HFFc6 (cell line): ENCODE measurements around the gene SNRNP48. TPM values are rescaled to one million over a fixed set of nuclear protein-coding genes. Genes with fewer than 3 reads are reported as not detected.

Experiments
- DNase-seq: peaks from one replicate; pipeline ENCODE4 v3.0.0-alpha.2; 2018
- H3K27ac Mint-ChIP-seq: 2 replicates; pipeline ENCODE4 v1.8.0; 2020; ENCODE audit warnings: mild to moderate bottlenecking, mixed read lengths
- H3K27me3 Mint-ChIP-seq: 2 replicates; pipeline ENCODE4 v1.8.0; 2021; ENCODE audit warnings: mild to moderate bottlenecking, moderate library complexity, mixed read lengths; ENCODE audit not compliant: insufficient read depth
- H3K36me3 Mint-ChIP-seq: 2 replicates; pipeline ENCODE4 v1.8.0; 2021; ENCODE audit warnings: low read depth, mixed read lengths
- H3K4me1 Mint-ChIP-seq: 2 replicates; pipeline ENCODE4 v1.8.0; 2020; ENCODE audit warnings: low read depth, mixed read lengths
- H3K4me3 Mint-ChIP-seq: 2 replicates; pipeline ENCODE4 v1.8.0; 2020; ENCODE audit warnings: mild to moderate bottlenecking, moderate library complexity, mixed read lengths
- H3K9me3 Mint-ChIP-seq: 2 replicates; pipeline ENCODE4 v1.8.0; 2020; ENCODE audit warnings: mild to moderate bottlenecking, mixed read lengths
- CTCF ChIP-seq: fragments of 200-600 bp; sonication (generic); IDR thresholded peaks from 2 replicates; pipeline ENCODE4 v1.5.0; 2021; ENCODE audit warnings: antibody characterized with exemption, mild to moderate bottlenecking
- long read RNA-seq: library from polyadenylated mRNA; unstranded; transcript quantifications from one replicate; pipeline ENCODE4 v2.0.0, GENCODE V29; 2019
- total RNA-seq, 6 experiments: library from RNA; stranded (reverse); fragmentation: NEBNext Ultra II Directional; extraction: Animal tissue kit (Norgen Biotek cat#: 25700); gene quantifications; 2 replicates in 1 of 6; 3 replicates in 5 of 6; pipeline ENCODE4 v1.2.3, GENCODE V29; 2021

Gene SNRNP48
- 10 to 100 TPM in 5 of 6 experiments, 1 to 10 TPM in 1; 9.7 to 12.9 (median 11.9) TPM for total RNA-seq
- long read RNA-seq, full-length matches to known transcripts: 2 of 11 reads
- long read RNA-seq, partial matches to known transcripts: 3 of 11 reads
- long read RNA-seq, other reads (novel, unspliced or antisense): 6 of 11 reads

GRCh38 chr6:7589949-7590917, at the start of gene SNRNP48:
Gene SNRNP48 (plus strand): TSS chr6:7590198. CDS start chr6:7590258, 60 bp downstream.
- no peak for TF ChIP-seq CTCF
- Mint-ChIP-seq H3K36me3 (peaks cover 15% of the 10 kb centered on the region), H3K9me3 (peaks cover 4% of the 10 kb centered on the region), H3K4me3 (peak within 1 kb of the TSS; percentile 100), H3K27ac (peak within 1 kb of the TSS; percentile 86), H3K27me3 (peaks cover 3% of the 10 kb centered on the region; the same call in 1 of the 2 replicates), H3K4me1 (peaks cover 63% of the 10 kb centered on the region)
- DNase-seq: peak; percentile 87

- TF ChIP-seq CTCF: no peak
- Mint-ChIP-seq H3K27me3 (peaks cover 2% of the 10 kb centered on the region; the same call in 1 of the 2 replicates), H3K9me3 (no peaks in the 10 kb centered on the region), H3K4me3 (peak overlapping the region; percentile 87), H3K36me3 (no peaks in the 10 kb centered on the region), H3K4me1 (peaks cover 72% of the 10 kb centered on the region), H3K27ac (peak overlapping the region; percentile 81)
- peak; percentile 17 for DNase-seq
Observed at GRCh38 chr6:7540595-7540994, 49.4 kb upstream of the SNRNP48 start.

- Mint-ChIP-seq H3K27me3 (peaks cover 2% of the 10 kb centered on the region; the same call in 1 of the 2 replicates), H3K9me3 (no peaks in the 10 kb centered on the region), H3K4me1 (peaks cover 72% of the 10 kb centered on the region)
Observed at GRCh38 chr6:7541175-7542064, 48.6 kb upstream of the SNRNP48 start, which contains the start of gene DSP. Gene DSP (plus strand): TSS chr6:7541671. CDS start chr6:7541916, 245 bp downstream.

GRCh38 chr6:7542065-7542873, 47.7 kb upstream of the SNRNP48 start:
- peaks cover 2% of the 10 kb centered on the region; the same call in 1 of the 2 replicates for H3K27me3 Mint-ChIP-seq
- no peaks in the 10 kb centered on the region for H3K36me3 Mint-ChIP-seq
- TF ChIP-seq CTCF: no peak
- peaks cover 72% of the 10 kb centered on the region for H3K4me1 Mint-ChIP-seq
- no peaks in the 10 kb centered on the region for H3K9me3 Mint-ChIP-seq
- peak overlapping the region; percentile 89 for H3K27ac Mint-ChIP-seq
- no peak for DNase-seq
- H3K4me3 Mint-ChIP-seq: peak overlapping the region; percentile 96

More at GRCh38 chr6:7541175-7542064, 48.6 kb upstream of the SNRNP48 start, which contains the start of gene DSP:
- Mint-ChIP-seq H3K27ac (peak within 1 kb of the TSS; percentile 89), H3K36me3 (no peaks in the 10 kb centered on the region), H3K4me3 (peak within 1 kb of the TSS; percentile 96)
- no peak for TF ChIP-seq CTCF
- peak; percentile 18 for DNase-seq
